NT2/D1 (cell line): ENCODE measurements around the gene CACNA1S.

Experiments
- DNase-seq: peaks from one replicate; pipeline ENCODE4 v3.0.0-alpha.2; 2011; ENCODE audit warnings: low read depth, low spot score
- H3K27me3 ChIP-seq: 2 replicates; pipeline ENCODE4 v1.6.0; 2011; ENCODE audit warnings: mild to moderate bottlenecking; ENCODE audit not compliant: insufficient read length, insufficient read depth
- H3K36me3 ChIP-seq: 2 replicates; pipeline ENCODE4 v1.6.1; 2011; ENCODE audit warnings: mild to moderate bottlenecking, low read length, mixed read lengths; ENCODE audit not compliant: insufficient read depth, insufficient read length
- H3K4me1 ChIP-seq: 2 replicates; pipeline ENCODE4 v1.5.1; 2011; ENCODE audit not compliant: insufficient read depth, insufficient read length
- H3K4me3 ChIP-seq: 2 replicates; pipeline ENCODE4 v1.5.1; 2011; ENCODE audit warnings: low read depth; ENCODE audit not compliant: insufficient read length
- H3K9ac ChIP-seq: 2 replicates; pipeline ENCODE4 v1.6.0; 2011; ENCODE audit warnings: low read depth; ENCODE audit not compliant: insufficient read length
- H3K9me3 ChIP-seq: 2 replicates; pipeline ENCODE4 v1.5.1; 2011; ENCODE audit warnings: mild to moderate bottlenecking, low read length; ENCODE audit not compliant: insufficient read depth
- SUZ12 ChIP-seq: IDR thresholded peaks from 2 replicates; pipeline ENCODE4 v1.6.1; 2011; ENCODE audit not compliant: insufficient read length, insufficient read depth; ENCODE audit errors: extremely low read depth
- YY1 ChIP-seq: IDR thresholded peaks from 2 replicates; pipeline ENCODE4 v1.6.1; 2011; ENCODE audit not compliant: insufficient read length, insufficient read depth
- ZNF274 ChIP-seq: IDR thresholded peaks from 2 replicates; pipeline ENCODE4 v1.6.1; 2011; ENCODE audit warnings: mild to moderate bottlenecking, low read depth, low read length

Gene CACNA1S

DNA sequence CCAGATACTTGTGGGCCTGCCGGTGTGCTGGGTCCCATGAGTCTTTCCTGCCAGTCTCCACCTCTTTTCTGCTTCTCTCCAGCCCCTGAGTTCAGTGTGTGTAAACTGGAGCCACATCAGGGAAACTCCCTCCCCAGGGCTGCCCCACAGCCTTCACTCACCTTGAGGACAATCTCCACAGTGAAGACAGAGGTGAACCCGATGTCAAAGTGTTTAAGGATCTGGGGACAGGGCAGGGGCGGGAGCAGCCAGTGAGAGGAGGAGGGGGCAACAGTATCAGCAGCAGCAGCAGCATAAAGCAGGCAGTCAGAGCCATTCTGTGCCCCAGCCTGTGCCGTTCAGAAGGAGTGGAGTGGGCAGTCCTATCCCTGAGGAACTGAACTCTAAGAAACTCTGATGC lies 43.2 kb downstream of the CACNA1S start:
- H3K9ac ChIP-seq: no peak overlapping the region
- TF ChIP-seq YY1 (no peak), SUZ12 (no peak), ZNF274 (no peak)
- no peak overlapping the region for H3K4me3 ChIP-seq
- no peaks in the 10 kb centered on the region for H3K9me3 ChIP-seq
- H3K4me1 ChIP-seq: peaks cover 10% of the 10 kb centered on the region
- no peaks in the 10 kb centered on the region for H3K36me3 ChIP-seq
- peaks cover 2% of the 10 kb centered on the region for H3K27me3 ChIP-seq
- no peak for DNase-seq

GRCh38 chr1:201066986-201067385 lies 45.2 kb downstream of the CACNA1S start:
- peaks cover 2% of the 10 kb centered on the region for H3K27me3 ChIP-seq
- peaks cover 23% of the 10 kb centered on the region for H3K4me1 ChIP-seq
- no peak overlapping the region for H3K4me3 ChIP-seq
- DNase-seq: no peak
- no peaks in the 10 kb centered on the region for H3K36me3 ChIP-seq
- H3K9ac ChIP-seq: no peak overlapping the region
- no peaks in the 10 kb centered on the region for H3K9me3 ChIP-seq
- TF ChIP-seq SUZ12 (no peak), YY1 (no peak), ZNF274 (no peak)

GRCh38 chr1:201065686-201066085 lies 46.5 kb downstream of the CACNA1S start:
- Histone ChIP-seq H3K27me3 (peaks cover 2% of the 10 kb centered on the region), H3K9ac (no peak overlapping the region)
- DNase-seq: no peak

DNA sequence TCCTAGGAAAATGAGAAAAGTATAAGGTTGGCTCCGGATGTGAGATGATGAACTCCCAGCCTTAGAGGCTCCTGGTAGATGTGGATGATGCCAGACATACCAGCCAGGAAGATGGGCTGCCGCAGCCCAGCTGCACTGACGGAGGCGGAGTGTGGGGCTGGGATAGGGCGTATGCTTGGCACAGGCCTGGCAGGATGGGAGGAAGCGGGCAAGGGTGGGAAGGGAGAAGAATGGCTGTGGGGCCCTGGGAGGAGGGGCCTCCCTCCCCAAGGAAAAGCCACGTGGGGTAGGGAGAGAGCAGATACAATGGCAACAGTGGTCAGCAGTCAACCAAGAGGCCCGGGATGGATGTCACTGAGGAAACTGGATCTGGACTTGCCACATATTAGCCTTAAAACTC lies 47.4 kb downstream of the CACNA1S start:
- Histone ChIP-seq H3K4me1 (peaks cover 31% of the 10 kb centered on the region), H3K9me3 (no peaks in the 10 kb centered on the region), H3K4me3 (no peak overlapping the region), H3K27me3 (peaks cover 2% of the 10 kb centered on the region), H3K9ac (no peak overlapping the region), H3K36me3 (no peaks in the 10 kb centered on the region)
- no peak for DNase-seq
- TF ChIP-seq SUZ12 (no peak), ZNF274 (no peak), YY1 (no peak)

More at GRCh38 chr1:201065686-201066085, 46.5 kb downstream of the CACNA1S start:
- Histone ChIP-seq H3K4me3 (no peak overlapping the region), H3K36me3 (no peaks in the 10 kb centered on the region), H3K9me3 (no peaks in the 10 kb centered on the region), H3K4me1 (peaks cover 29% of the 10 kb centered on the region)
- TF ChIP-seq YY1 (no peak), SUZ12 (no peak), ZNF274 (no peak)

- no peak overlapping the region for H3K9ac ChIP-seq
- peaks cover 31% of the 10 kb centered on the region for H3K4me1 ChIP-seq
- H3K36me3 ChIP-seq: no peaks in the 10 kb centered on the region
- no peak for TF ChIP-seq SUZ12
- TF ChIP-seq YY1: no peak
- no peak for TF ChIP-seq ZNF274
- DNase-seq: no peak
- H3K27me3 ChIP-seq: peaks cover 2% of the 10 kb centered on the region
- H3K9me3 ChIP-seq: no peaks in the 10 kb centered on the region
- H3K4me3 ChIP-seq: no peak overlapping the region
Observed at GRCh38 chr1:201063145-201063544, 49.1 kb downstream of the CACNA1S start.

- Histone ChIP-seq H3K4me3 (no peak overlapping the region), H3K9me3 (no peaks in the 10 kb centered on the region), H3K9ac (no peak overlapping the region), H3K27me3 (peaks cover 2% of the 10 kb centered on the region), H3K36me3 (no peaks in the 10 kb centered on the region), H3K4me1 (peaks cover 31% of the 10 kb centered on the region)
- TF ChIP-seq ZNF274 (no peak), SUZ12 (no peak), YY1 (no peak)
- peak; percentile 63 for DNase-seq
Observed at GRCh38 chr1:201062511-201063091, 49.6 kb downstream of the CACNA1S start.

GRCh38 chr1:201061886-201062285 lies 50.3 kb downstream of the CACNA1S start:
- Histone ChIP-seq H3K9ac (no peak overlapping the region), H3K36me3 (no peaks in the 10 kb centered on the region), H3K27me3 (peaks cover 2% of the 10 kb centered on the region), H3K4me1 (peaks cover 31% of the 10 kb centered on the region), H3K9me3 (no peaks in the 10 kb centered on the region), H3K4me3 (no peak overlapping the region)
- DNase-seq: no peak
- TF ChIP-seq ZNF274 (no peak), SUZ12 (no peak), YY1 (no peak)

DNA sequence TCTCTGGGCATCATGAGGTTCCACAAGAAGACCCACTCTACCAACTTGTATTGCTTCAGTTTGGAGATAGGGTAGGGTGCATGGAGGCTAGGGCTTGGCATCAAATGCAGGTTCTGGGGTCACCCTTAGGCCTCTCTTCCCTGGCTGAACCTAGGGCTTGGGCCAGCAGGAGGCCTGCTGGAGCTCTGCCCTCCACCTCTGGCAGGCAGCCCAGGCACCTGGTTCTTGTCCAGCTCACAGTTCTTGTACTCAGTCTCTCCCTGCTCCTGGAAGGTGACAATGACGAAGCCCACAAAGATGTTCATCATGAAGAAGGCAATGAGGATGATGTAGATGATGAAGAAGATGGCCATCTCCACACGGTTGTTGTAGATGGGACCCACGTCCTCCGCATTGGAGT lies 51.2 kb downstream of the CACNA1S start:
- H3K4me1 ChIP-seq: peaks cover 31% of the 10 kb centered on the region
- H3K9me3 ChIP-seq: no peaks in the 10 kb centered on the region
- H3K27me3 ChIP-seq: no peaks in the 10 kb centered on the region
- no peak overlapping the region for H3K4me3 ChIP-seq
- H3K9ac ChIP-seq: no peak overlapping the region
- no peak for DNase-seq
- TF ChIP-seq YY1 (no peak), SUZ12 (no peak), ZNF274 (no peak)
- no peaks in the 10 kb centered on the region for H3K36me3 ChIP-seq
